Vagina (tissue), 2 donors: Measurements from ENCODE around the gene MAP2K5. TPM values are rescaled to one million over a fixed set of nuclear protein-coding genes. Genes with fewer than 3 reads are reported as not detected.

Source experiments
- DNase-seq, 2 donors: peaks; one replicate each; pipeline ENCODE4 v3.0.0-alpha.2; 2017; ENCODE audit errors: extremely low spot score in 2 of 2
- H3K27ac ChIP-seq: fragments of 200-600 bp; sonication (generic); one replicate; pipeline ENCODE4 v1.5.1; 2019
- H3K27me3 ChIP-seq: fragments of 200-600 bp; sonication (generic); one replicate; pipeline ENCODE4 v1.5.1; 2019
- H3K36me3 ChIP-seq, 2 donors: fragments of 200-600 bp; sonication (generic); one replicate each; pipeline ENCODE4 v1.5.1; 2017 to 2019
- H3K4me1 ChIP-seq: fragments of 200-600 bp; sonication (generic); one replicate; pipeline ENCODE4 v1.5.1; 2019
- H3K4me3 ChIP-seq, 2 donors: fragments of 200-600 bp; sonication (generic); 1 replicate in 1 of 2; 2 replicates in 1 of 2; pipeline ENCODE4 v1.5.1; 2016 to 2019
- H3K9me3 ChIP-seq: fragments of 200-600 bp; sonication (generic); one replicate; pipeline ENCODE4 v1.5.1; 2019
- POLR2A ChIP-seq, 2 donors: fragments of 450-650 bp; IDR thresholded peaks; one replicate each; pipeline ENCODE4 v1.6.1; 2017; ENCODE audit warnings: antibody characterized with exemption in 2 of 2, mild to moderate bottlenecking in 2 of 2, moderate library complexity in 2 of 2
- POLR2AphosphoS5 ChIP-seq, 2 donors: sonication (generic); formaldehyde crosslinking; IDR thresholded peaks; one replicate each; pipeline ENCODE4 v1.9.0; 2017; ENCODE audit warnings: antibody characterized with exemption in 2 of 2, mild to moderate bottlenecking in 2 of 2, low read depth in 1 of 2; ENCODE audit not compliant: insufficient read depth in 1 of 2
- intact Hi-C: fragments of 100-400 bp; cut with DNase I; formaldehyde crosslinking; loops from one replicate; pipeline ENCODE4 v1.15.1; 2023
- total RNA-seq: library from RNA; depleted of rRNA; stranded (reverse); fragments of >200 nt; gene quantifications from one replicate; pipeline ENCODE4 v1.2.3, GENCODE V29; 2016
- TF ChIP-seq, protein P1 (sequence below), 3 experiments: fragments of 450-650 bp in 2 of 3; fragments of 200-600 bp in 1 of 3; sonication (generic) in 1 of 3; IDR thresholded peaks; one replicate each; pipeline ENCODE4 v1.5.1; 2017 to 2019; ENCODE audit warnings: antibody characterized with exemption in 3 of 3, mild to moderate bottlenecking in 2 of 3, moderate library complexity in 2 of 3

Gene MAP2K5
- total RNA-seq, 1 donor from 2014 or later, result 13.5 TPM

DNA sequence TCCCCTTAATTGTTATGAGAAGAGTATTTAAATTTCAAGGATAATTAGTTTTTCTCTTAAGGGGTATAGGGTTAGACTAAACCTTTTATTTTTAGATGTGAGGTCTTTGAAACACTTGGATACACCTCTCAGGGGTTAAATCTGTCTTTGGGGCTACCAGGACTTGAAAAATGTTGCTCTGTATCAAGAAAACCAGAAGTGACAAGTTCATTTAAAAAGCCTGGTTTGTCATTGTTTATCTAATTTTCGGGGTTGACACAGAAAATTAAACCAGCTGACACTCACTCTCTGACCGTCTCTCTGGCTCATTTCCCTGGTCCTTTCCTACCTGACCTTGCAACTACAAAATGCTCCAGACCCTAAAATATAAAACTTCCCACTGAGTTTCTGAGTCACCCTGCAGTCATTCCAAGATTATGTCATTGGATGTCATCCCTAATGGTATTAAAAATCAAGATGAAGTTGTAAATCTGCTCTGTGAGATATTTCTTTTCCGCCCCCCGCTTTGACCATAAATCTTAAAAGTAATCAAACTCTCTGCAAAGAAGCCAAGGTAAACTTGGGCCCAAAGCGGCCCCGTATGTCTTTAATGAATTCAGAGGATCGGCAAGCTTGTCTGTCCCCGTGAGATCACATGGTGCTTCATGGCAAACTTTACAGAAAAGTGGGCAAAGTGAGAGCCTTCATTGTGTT lies 249.9 kb downstream of the MAP2K5 start:
- intact Hi-C loops, result no loop called here
- no peak overlapping the region for H3K4me3 ChIP-seq
- DNase-seq, result no peak
- TF ChIP-seq, protein P1, sequence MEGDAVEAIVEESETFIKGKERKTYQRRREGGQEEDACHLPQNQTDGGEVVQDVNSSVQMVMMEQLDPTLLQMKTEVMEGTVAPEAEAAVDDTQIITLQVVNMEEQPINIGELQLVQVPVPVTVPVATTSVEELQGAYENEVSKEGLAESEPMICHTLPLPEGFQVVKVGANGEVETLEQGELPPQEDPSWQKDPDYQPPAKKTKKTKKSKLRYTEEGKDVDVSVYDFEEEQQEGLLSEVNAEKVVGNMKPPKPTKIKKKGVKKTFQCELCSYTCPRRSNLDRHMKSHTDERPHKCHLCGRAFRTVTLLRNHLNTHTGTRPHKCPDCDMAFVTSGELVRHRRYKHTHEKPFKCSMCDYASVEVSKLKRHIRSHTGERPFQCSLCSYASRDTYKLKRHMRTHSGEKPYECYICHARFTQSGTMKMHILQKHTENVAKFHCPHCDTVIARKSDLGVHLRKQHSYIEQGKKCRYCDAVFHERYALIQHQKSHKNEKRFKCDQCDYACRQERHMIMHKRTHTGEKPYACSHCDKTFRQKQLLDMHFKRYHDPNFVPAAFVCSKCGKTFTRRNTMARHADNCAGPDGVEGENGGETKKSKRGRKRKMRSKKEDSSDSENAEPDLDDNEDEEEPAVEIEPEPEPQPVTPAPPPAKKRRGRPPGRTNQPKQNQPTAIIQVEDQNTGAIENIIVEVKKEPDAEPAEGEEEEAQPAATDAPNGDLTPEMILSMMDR (IDR thresholded peaks at IDR 0.05), result no peak
- TF ChIP-seq POLR2AphosphoS5 (IDR thresholded peaks at IDR 0.05; ENCODE audit: insufficient read depth in 1 of 2, low read depth in 1 of 2) (no peak), POLR2A (IDR thresholded peaks at IDR 0.05) (no peak)
- no peaks in the 10 kb centered on the region for H3K27me3 ChIP-seq
- H3K9me3 ChIP-seq, result peaks cover 4% of the 10 kb centered on the region
- no peaks in the 10 kb centered on the region for H3K36me3 ChIP-seq
- no peaks in the 10 kb centered on the region for H3K4me1 ChIP-seq
- no peak overlapping the region for H3K27ac ChIP-seq

DNA sequence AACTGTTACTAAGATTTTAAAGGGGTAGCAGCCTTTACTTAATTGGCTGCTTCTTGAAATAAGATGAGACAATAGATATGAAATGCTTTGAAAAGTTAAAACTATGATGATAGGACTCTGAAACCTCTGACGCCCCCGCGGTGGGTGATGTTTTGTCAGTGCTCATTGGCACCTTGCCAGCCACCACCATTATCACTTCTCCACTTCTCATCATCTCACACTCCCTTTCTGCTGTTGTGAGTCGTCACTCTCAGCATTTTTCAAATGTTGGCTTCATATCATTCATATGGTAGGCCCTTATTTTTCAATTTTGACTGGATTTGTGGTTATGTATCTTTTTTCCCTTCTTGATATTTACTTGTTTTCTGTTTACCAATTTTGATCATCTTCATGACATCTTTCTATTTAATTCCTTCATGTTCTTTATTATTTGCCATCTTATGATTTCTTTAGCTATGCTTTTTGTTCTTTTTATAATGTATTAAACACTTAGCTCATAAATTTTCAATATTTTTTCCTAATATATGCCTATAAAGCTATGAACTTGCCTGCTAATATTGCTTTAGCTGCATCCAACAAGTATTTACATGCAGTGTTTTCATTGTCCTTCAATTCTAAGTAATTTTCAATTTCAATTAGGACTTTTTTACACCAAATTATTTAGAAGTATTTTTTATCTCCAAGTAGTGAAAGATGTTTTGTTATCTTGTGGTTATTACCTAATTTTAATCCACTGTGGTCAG lies 252.5 kb downstream of the MAP2K5 start:
- H3K27me3 ChIP-seq, result no peaks in the 10 kb centered on the region
- no peaks in the 10 kb centered on the region for H3K36me3 ChIP-seq
- no peak overlapping the region for H3K27ac ChIP-seq
- H3K4me1 ChIP-seq, result no peaks in the 10 kb centered on the region
- no peak for TF ChIP-seq POLR2A (IDR thresholded peaks at IDR 0.05)
- peaks cover 4% of the 10 kb centered on the region for H3K9me3 ChIP-seq
- no peak overlapping the region for H3K4me3 ChIP-seq
- DNase-seq, result no peak
- intact Hi-C loops, result no loop called here

DNA sequence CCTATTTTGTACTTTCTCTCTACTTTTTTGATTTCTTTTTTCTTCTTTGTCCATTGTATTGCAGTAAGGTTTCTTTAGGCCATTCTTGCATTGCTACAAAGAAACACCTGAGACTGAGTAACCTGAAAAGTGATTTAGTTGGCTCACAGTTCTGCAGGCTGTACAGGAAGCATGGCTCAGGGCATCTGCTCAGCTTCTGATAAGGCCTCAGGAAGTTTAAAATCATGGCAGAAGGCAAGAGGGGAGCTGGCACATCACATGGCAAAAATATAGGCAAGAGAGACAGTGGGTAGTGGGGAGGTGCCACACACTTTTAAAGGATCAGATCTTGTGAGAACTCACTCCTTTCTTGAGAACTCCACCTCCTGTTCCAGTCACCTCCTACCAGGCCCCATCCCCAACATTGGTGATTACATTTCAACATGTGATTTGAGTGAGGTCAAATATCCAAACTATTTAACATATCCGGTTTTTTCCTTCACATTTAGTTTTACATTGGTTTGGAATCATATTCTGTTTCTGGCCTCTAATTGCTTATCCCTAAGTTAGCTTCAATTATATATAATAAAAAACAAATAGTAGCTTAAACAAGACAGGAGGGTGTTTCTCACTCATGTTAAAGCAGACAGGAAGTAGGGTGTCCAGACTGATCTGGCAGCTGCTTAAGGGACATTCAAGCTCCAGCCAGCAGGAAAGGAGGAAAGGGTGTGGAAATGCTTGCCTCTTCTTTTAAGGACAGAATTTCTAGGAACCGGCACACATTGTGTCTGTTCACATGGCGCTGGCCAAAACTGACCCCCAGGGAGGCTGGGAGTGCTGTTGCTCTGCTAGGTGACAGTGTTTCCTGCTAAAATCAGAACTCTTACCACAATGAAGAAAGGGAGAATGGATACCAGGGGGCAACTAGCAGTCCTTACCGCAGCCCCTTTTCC lies 254.0 kb downstream of the MAP2K5 start:
- no peak overlapping the region for H3K27ac ChIP-seq
- H3K9me3 ChIP-seq, result peaks cover 4% of the 10 kb centered on the region
- no peak overlapping the region for H3K4me3 ChIP-seq
- H3K36me3 ChIP-seq, result no peaks in the 10 kb centered on the region
- DNase-seq, result no peak
- intact Hi-C loops, result no loop called here
- TF ChIP-seq POLR2AphosphoS5 (IDR thresholded peaks at IDR 0.05; ENCODE audit: insufficient read depth in 1 of 2, low read depth in 1 of 2) (no peak), POLR2A (IDR thresholded peaks at IDR 0.05) (no peak)
- TF ChIP-seq, protein P1 (IDR thresholded peaks at IDR 0.05), result no peak
- no peaks in the 10 kb centered on the region for H3K27me3 ChIP-seq
- no peaks in the 10 kb centered on the region for H3K4me1 ChIP-seq

DNA sequence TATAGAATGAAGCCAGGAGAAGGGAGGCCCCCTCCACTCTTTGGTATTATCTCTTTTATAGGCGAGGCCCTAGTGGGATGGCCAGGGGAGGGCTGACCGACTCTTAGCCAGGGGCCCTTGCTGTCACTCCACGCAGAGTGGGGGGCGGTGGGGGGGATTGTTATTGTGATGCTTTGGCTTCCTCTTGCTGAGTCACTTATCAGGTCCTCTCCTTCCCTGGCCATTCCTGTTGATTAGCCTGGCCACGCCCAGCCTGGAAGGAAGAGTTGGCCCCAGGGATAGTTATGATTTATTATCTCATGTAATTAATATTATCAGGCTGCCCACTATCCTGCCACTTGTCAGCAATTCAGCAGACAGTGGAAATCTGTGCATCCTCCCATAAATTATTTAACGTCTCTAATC lies 257.3 kb downstream of the MAP2K5 start:
- H3K9me3 ChIP-seq, result peaks cover 1% of the 10 kb centered on the region
- no peaks in the 10 kb centered on the region for H3K27me3 ChIP-seq
- no peak for DNase-seq
- no peak overlapping the region for H3K27ac ChIP-seq
- no peak overlapping the region for H3K4me3 ChIP-seq
- H3K36me3 ChIP-seq, result no peaks in the 10 kb centered on the region
- TF ChIP-seq POLR2AphosphoS5 (IDR thresholded peaks at IDR 0.05; ENCODE audit: insufficient read depth in 1 of 2, low read depth in 1 of 2), result no peak
- no peaks in the 10 kb centered on the region for H3K4me1 ChIP-seq
- intact Hi-C loops, result no loop called here

DNA sequence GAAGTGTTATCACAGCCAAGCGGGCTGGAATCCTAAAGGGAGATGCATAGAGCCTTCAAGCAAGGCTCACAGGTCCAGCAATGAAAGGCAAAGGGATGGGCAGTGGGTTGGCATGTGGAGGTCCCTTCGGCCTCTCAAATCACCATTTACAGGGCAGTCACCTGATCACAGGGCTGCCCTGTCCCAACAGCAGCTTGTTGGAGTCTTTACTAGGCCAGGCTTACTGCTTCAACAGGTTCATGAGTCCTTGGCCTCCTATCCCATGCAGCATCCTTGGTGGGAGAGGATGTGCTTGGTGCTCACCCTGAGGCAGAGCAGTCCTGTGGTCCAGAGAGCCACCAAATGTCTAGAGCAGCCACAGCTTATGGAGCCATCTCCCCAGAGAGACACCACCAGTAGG lies 258.6 kb downstream of the MAP2K5 start:
- Histone ChIP-seq H3K27ac (no peak overlapping the region), H3K4me3 (no peak overlapping the region), H3K9me3 (no peaks in the 10 kb centered on the region), H3K27me3 (no peaks in the 10 kb centered on the region), H3K36me3 (no peaks in the 10 kb centered on the region), H3K4me1 (no peaks in the 10 kb centered on the region)
- peak in 1 of 2 donors; percentile 65 for DNase-seq
- no peak for TF ChIP-seq POLR2AphosphoS5 (IDR thresholded peaks at IDR 0.05; ENCODE audit: insufficient read depth in 1 of 2, low read depth in 1 of 2)
- no peak for TF ChIP-seq POLR2A (IDR thresholded peaks at IDR 0.05)
- TF ChIP-seq, protein P1 (IDR thresholded peaks at IDR 0.05), result no peak
- intact Hi-C loops, result no loop called here
